Activated CD4-positive, alpha-beta T cell treated with anti-CD3 and anti-CD28 coated beads for 36 hours (primary cell): Measurements from ENCODE around the gene RAP1GAP. TPM values are rescaled to one million over a fixed set of nuclear protein-coding genes. Genes with fewer than 3 reads are reported as not detected.

Source experiments
- ATAC-seq: fragments of 200-7000 bp; cut with Tn5 transposase; one replicate; pipeline ENCODE4 v1.10.0; 2021; ENCODE audit warnings: mild to moderate bottlenecking, moderate library complexity
- CTCF ChIA-PET: fragments of 350-600 bp; sonication (Branson Sonifier 250); formaldehyde crosslinking; loops from one replicate; lab custom pipeline; 2021; ENCODE audit warnings: antibody characterized with exemption; lab: Charles Lee
- POLR2A ChIA-PET: fragments of 350-600 bp; sonication (Branson Sonifier 250); formaldehyde crosslinking; loops from one replicate; lab custom pipeline; 2021; ENCODE audit warnings: antibody characterized with exemption, inconsistent platforms; lab: Charles Lee
- DNase-seq: peaks from one replicate; pipeline ENCODE4 v3.0.0-alpha.2; 2020
- H3K27ac Mint-ChIP-seq: one replicate; pipeline ENCODE4 v1.8.0; 2021; ENCODE audit warnings: mixed read lengths
- H3K27me3 Mint-ChIP-seq: one replicate; pipeline ENCODE4 v1.8.0; 2021; ENCODE audit warnings: mixed read lengths
- H3K36me3 Mint-ChIP-seq: one replicate; pipeline ENCODE4 v1.8.0; 2021; ENCODE audit warnings: low read depth, mixed read lengths
- H3K4me1 Mint-ChIP-seq: one replicate; pipeline ENCODE4 v1.8.0; 2021; ENCODE audit warnings: mixed read lengths
- H3K4me3 Mint-ChIP-seq: one replicate; pipeline ENCODE4 v1.8.0; 2021; ENCODE audit warnings: mild to moderate bottlenecking, moderate library complexity, mixed read lengths
- H3K9me3 Mint-ChIP-seq: one replicate; pipeline ENCODE4 v1.8.0; 2021; ENCODE audit warnings: low read depth, mixed read lengths
- intact Hi-C, 2 experiments: fragments of 100-400 bp; cut with DNase I in 1 of 2; cut with micrococcal nuclease in 1 of 2; formaldehyde crosslinking; loops; one replicate each; pipeline versions ENCODE4 v1.14.2 to v1.15.1; 2022 to 2024; cut with DNase I, micrococcal nuclease
- total RNA-seq, 2 experiments: library from RNA; stranded (reverse); gene quantifications; one replicate each; pipeline ENCODE4 v1.2.3, GENCODE V29; 2021

The RAP1GAP gene
- total RNA-seq, 2 experiments from 2014 or later: 2.1 to 2.5 TPM

DNA sequence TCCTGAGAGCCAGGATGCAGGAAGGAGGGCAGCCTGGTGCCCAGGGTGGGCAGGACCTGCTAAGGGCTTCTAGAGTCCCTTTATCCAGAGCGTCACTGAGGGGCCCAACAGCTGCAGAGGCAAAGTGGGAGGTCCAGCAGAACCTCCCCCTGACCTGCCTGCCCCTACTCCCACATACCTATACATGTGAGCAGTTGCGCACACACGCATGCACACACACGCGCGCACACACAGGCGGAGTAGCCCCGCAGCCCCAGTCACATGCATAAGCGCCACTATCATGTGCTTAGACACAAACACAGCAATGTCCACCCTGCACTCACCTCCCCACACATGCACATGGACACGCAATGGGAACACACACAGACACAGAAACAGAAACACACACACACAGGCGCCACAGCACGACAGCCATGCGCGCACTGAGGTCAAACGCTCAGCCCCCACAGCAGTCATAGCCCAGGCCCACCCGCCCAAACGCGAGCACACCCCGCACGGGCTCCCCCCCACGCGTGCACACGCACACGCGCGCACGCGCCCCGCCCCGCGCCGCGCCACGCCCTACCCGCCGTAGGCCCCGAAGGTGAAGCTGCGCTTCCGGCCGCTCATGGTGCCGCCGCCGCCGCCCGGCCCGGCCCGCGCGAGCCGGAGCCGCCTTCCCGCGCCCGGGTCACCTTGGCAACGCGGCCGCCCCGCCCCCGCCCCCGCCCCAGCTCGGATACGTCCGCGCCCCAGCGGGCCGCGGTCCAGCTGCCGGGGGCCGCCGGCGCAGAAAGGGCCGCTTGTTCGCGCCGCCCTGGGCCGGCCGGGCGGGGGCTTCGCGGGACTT is 17.7 kb downstream of the RAP1GAP start:
- H3K9me3 Mint-ChIP-seq: no peaks in the 10 kb centered on the region
- DNase-seq: peak; percentile 64
- POLR2A ChIA-PET: no interaction called here
- peak overlapping the region; percentile 34 for H3K27ac Mint-ChIP-seq
- H3K27me3 Mint-ChIP-seq: peaks cover 16% of the 10 kb centered on the region
- peaks cover 13% of the 10 kb centered on the region for H3K4me1 Mint-ChIP-seq
- ATAC-seq: peak; percentile 78
- CTCF ChIA-PET: interaction anchor here (0.7 kb wide), 1 partner anchor 63 kb away, joined by 3 read pairs; no protein-coding TSS in a partner anchor
- H3K4me3 Mint-ChIP-seq: peak overlapping the region; percentile 79
- H3K36me3 Mint-ChIP-seq: no peaks in the 10 kb centered on the region
- intact Hi-C loops: loop anchor here in 1 of 2 experiments (10.0 kb wide), 1 partner anchor 397 kb away; no protein-coding TSS in a partner anchor

DNA sequence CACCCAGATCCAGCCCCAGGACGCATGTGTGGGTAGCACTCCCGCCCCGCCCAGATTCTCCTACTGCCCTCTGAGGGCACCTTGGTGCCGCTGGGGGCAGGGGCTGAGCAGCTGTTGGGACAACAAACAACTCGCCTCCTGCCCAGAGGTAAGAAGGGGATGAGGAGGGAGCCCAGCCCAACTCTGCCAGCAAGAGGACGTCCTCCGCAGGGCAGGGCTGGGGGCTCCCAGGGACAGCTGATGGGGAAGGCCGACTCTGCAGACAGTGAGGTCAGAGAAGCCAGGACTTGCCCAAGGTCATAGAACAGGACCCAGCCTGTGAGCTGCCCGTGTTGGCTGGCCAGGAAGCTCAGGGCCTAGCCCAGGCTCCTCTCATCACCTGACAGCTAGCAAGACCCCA is 18.8 kb downstream of the RAP1GAP start:
- no peak overlapping the region for H3K4me3 Mint-ChIP-seq
- CTCF ChIA-PET: interaction anchor here (0.7 kb wide), 1 partner anchor 167 kb away, joined by 4 read pairs; no protein-coding TSS in a partner anchor

DNA sequence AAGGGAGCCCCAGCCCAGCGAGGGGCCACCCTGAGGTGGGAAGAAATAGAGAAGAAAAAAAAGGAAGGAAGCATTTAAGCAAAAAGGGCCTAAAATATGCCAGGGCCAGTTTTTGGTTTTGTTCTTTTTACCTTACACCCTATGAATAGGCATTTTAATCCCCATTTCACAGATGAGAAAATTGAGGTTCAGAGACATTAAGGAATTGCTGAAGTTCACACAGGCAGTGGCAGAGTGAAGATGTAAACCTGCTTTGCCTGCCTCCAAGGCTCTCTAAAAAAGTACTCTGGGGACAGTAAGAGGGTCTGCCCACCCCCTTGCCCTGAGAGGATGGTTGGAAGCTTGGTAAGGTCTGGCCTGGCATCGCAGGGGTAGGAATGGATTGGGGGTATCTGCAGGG is 19.8 kb downstream of the RAP1GAP start:
- Mint-ChIP-seq H3K27me3 (peaks cover 16% of the 10 kb centered on the region), H3K27ac (no peak overlapping the region), H3K4me1 (peaks cover 13% of the 10 kb centered on the region), H3K9me3 (no peaks in the 10 kb centered on the region), H3K36me3 (no peaks in the 10 kb centered on the region), H3K4me3 (no peak overlapping the region)
- ChIA-PET POLR2A (no interaction called here), CTCF (no interaction called here)
- ATAC-seq (no peak), DNase-seq (no peak)
- intact Hi-C loops: no loop called here

More for the DNA sequence above, 18.8 kb downstream of the RAP1GAP start:
- POLR2A ChIA-PET: no interaction called here
- ATAC-seq (no peak), DNase-seq (no peak)
- peaks cover 16% of the 10 kb centered on the region for H3K27me3 Mint-ChIP-seq
- H3K4me1 Mint-ChIP-seq: peaks cover 13% of the 10 kb centered on the region
- no peaks in the 10 kb centered on the region for H3K36me3 Mint-ChIP-seq
- intact Hi-C loops: loop anchor here in 1 of 2 experiments (10.0 kb wide), 1 partner anchor 396 kb away; no protein-coding TSS in a partner anchor
- no peak overlapping the region for H3K27ac Mint-ChIP-seq
- no peaks in the 10 kb centered on the region for H3K9me3 Mint-ChIP-seq

DNA sequence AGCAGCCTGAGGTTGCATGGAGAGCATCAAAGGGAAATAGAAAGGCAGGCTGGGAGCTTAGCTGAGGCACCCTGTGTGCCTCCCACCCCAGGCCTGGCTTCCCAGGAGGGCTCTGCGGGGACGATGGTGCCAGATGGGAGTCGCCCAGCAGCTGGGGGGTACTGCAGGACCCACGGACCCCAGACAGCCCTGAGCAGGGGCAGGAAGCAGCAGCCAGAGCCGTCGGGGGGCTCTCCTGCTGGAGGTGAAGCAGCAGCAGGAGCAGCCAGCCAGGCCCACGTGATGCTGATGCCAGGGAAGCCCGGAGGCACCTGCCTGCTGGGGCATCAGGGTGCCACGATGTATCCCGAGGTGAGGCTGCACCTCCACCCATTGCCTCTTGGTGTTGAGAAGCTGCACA is 20.4 kb downstream of the RAP1GAP start:
- Mint-ChIP-seq H3K4me3 (no peak overlapping the region), H3K4me1 (peaks cover 13% of the 10 kb centered on the region), H3K27me3 (peaks cover 16% of the 10 kb centered on the region), H3K9me3 (no peaks in the 10 kb centered on the region), H3K36me3 (no peaks in the 10 kb centered on the region), H3K27ac (no peak overlapping the region)
- POLR2A ChIA-PET: no interaction called here
- no peak for ATAC-seq
- no peak for DNase-seq
- intact Hi-C loops: loop anchor here in 1 of 2 experiments (1.0 kb wide), 1 partner anchor 11 kb away; no protein-coding TSS in a partner anchor
- CTCF ChIA-PET: no interaction called here

DNA sequence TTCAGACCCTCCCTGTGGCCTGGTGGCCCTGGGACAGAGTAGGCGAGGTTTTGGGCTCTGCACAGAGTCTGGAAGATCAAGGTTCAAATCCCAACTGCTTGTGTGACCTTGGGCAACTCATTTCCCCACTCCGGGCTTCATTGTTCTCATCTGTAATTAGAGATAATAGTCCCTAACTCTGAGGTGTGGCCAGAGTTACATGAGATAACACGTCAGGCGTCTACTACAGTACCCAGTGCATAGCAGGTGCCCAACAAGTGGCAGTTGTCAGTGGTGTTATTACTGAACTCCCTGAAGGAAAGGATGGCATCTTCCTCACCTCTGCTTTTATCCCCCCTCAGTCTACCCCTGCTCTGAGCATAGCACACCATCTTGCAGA is 20.8 kb downstream of the RAP1GAP start:
- Mint-ChIP-seq H3K36me3 (no peaks in the 10 kb centered on the region), H3K9me3 (no peaks in the 10 kb centered on the region), H3K27me3 (peaks cover 18% of the 10 kb centered on the region), H3K27ac (no peak overlapping the region), H3K4me1 (peaks cover 13% of the 10 kb centered on the region), H3K4me3 (no peak overlapping the region)
- DNase-seq (no peak), ATAC-seq (no peak)
- CTCF ChIA-PET: no interaction called here
- intact Hi-C loops: loop anchor here in 1 of 2 experiments (1.0 kb wide), 1 partner anchor 11 kb away; no protein-coding TSS in a partner anchor
- POLR2A ChIA-PET: no interaction called here

DNA sequence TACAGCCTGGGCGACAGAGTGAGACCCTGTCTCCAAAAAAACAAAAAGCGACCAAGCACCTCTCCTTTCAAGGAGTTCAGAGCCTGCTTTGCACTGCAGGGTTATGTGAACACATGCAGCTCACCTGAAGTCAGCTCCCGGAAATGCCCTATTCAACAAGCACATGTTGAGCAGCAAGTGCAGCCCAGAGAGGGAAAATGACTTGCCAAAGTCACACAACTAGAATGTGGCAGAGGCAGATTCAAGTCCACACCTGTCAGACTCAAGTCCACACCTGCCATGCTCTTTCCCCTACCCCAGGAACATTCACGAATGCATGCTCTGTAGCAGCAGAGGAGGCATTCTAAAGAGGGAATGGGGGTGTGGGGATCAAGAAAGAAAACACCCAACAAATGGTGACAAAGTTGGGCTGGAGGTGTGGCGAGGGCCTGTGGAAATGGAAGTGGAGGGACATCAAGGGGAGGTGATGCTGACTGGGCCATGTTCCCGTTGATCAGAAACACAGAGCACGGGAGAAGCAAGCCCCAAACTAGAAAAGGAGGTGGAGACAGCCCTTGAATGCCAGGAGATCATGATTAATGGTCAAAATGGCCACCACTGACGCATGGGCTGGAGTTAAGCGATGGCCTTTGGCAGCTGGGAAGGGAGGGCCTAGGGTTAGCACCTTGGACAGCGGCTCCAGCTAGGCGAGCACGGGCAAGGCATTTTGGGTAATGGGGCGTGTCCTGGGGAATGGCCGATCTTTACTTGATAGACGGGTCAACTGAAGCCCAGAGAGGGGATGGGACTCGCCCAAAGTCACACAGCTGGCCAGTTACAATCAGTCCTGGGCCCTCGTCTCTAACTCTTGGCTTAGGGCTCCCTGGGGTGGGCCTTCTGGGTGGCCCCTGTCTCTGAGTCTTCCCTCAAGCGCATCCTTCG is 21.5 kb downstream of the RAP1GAP start:
- CTCF ChIA-PET: no interaction called here
- Mint-ChIP-seq H3K9me3 (no peaks in the 10 kb centered on the region), H3K4me1 (peaks cover 13% of the 10 kb centered on the region), H3K4me3 (no peak overlapping the region), H3K27ac (no peak overlapping the region), H3K27me3 (peaks cover 19% of the 10 kb centered on the region), H3K36me3 (no peaks in the 10 kb centered on the region)
- ATAC-seq (no peak), DNase-seq (peak; percentile 75)
- intact Hi-C loops: loop anchor here in 1 of 2 experiments (1.0 kb wide), 1 partner anchor 12 kb away; no protein-coding TSS in a partner anchor
- POLR2A ChIA-PET: no interaction called here

DNA sequence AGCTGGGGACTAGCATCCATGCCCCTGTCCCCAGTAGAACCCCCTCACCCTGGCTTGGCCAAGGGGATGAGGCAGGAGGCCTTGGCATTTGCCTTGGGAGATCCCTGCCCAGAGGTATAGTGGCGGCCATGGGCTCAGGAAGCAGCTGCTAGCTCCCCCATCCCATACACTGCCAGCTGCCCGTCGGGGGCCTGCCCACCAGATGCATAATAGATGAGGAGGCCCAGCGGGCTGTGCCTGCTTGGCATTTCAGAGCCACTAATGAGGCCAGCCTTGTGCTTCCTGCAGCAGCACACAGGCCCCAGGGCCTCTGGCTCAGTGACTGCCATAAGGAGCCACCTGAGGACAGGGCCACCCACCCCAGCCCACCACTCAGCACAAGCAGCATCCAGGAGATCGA is 23.6 kb downstream of the RAP1GAP start:
- H3K36me3 Mint-ChIP-seq: no peaks in the 10 kb centered on the region
- ChIA-PET CTCF (interaction anchor here (0.6 kb wide), 2 partner anchors 19 to 21 kb away, joined by 4 read pairs; no protein-coding TSS in a partner anchor), POLR2A (no interaction called here)
- no peak overlapping the region for H3K4me3 Mint-ChIP-seq
- no peak overlapping the region for H3K27ac Mint-ChIP-seq
- no peak for DNase-seq
- intact Hi-C loops: no loop called here
- H3K27me3 Mint-ChIP-seq: peaks cover 15% of the 10 kb centered on the region
- no peaks in the 10 kb centered on the region for H3K4me1 Mint-ChIP-seq
- no peak for ATAC-seq
- H3K9me3 Mint-ChIP-seq: no peaks in the 10 kb centered on the region

- DNase-seq (no peak), ATAC-seq (no peak)
- no peaks in the 10 kb centered on the region for H3K36me3 Mint-ChIP-seq
- no peak overlapping the region for H3K4me3 Mint-ChIP-seq
- ChIA-PET CTCF (interaction anchor here (0.6 to 0.7 kb wide), 3 partner anchors 14 to 660 kb away, joined by 3 to 4 read pairs (median 3); no protein-coding TSS in a partner anchor), POLR2A (no interaction called here)
- no peaks in the 10 kb centered on the region for H3K4me1 Mint-ChIP-seq
- intact Hi-C loops: no loop called here
- no peak overlapping the region for H3K27ac Mint-ChIP-seq
- peaks cover 16% of the 10 kb centered on the region for H3K27me3 Mint-ChIP-seq
- no peaks in the 10 kb centered on the region for H3K9me3 Mint-ChIP-seq
These were observed 24.3 kb downstream of the RAP1GAP start for GRCh38 chr1:21644906-21645305.

DNA sequence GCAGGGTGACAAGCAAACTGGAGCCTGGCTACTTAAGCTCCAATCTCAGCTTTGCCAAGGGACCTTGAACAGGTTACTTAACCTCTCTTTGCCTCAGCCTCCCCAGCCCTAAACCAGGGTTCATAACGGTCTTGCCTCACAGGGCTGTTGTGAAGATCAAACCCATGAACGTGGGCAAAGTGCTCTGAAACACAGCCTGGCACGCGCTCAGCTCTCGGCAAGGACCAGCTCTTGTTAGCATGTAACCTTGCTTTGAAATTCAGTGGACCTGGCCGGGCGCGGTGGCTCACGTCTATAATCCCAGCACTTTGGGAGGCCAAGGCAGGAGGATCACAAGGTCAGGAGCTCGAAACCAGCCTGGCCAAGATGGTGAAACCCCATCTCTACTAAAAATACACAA is 24.8 kb downstream of the RAP1GAP start:
- intact Hi-C loops: no loop called here
- Mint-ChIP-seq H3K4me3 (no peak overlapping the region), H3K27ac (no peak overlapping the region), H3K36me3 (no peaks in the 10 kb centered on the region), H3K9me3 (no peaks in the 10 kb centered on the region), H3K4me1 (no peaks in the 10 kb centered on the region), H3K27me3 (peaks cover 16% of the 10 kb centered on the region)
- ChIA-PET POLR2A (no interaction called here), CTCF (interaction anchor here (0.6 to 0.7 kb wide), 4 partner anchors 14 to 660 kb away, joined by 3 to 4 read pairs (median 3); no protein-coding TSS in a partner anchor)
- DNase-seq: no peak
- no peak for ATAC-seq

- CTCF ChIA-PET: interaction anchor here (0.6 kb wide), 1 partner anchor 380 kb away, joined by 3 read pairs; no protein-coding TSS in a partner anchor
- no peaks in the 10 kb centered on the region for H3K36me3 Mint-ChIP-seq
- H3K27me3 Mint-ChIP-seq: peaks cover 16% of the 10 kb centered on the region
- ATAC-seq: no peak
- H3K9me3 Mint-ChIP-seq: no peaks in the 10 kb centered on the region
- POLR2A ChIA-PET: no interaction called here
- no peak overlapping the region for H3K4me3 Mint-ChIP-seq
- intact Hi-C loops: no loop called here
- H3K27ac Mint-ChIP-seq: no peak overlapping the region
- DNase-seq: no peak
- peaks cover 2% of the 10 kb centered on the region for H3K4me1 Mint-ChIP-seq
These were observed 25.5 kb downstream of the RAP1GAP start for GRCh38 chr1:21643624-21644023.
